Measurements from ENCODE around the gene ARSG.

GRCh38 chr17:68327823-68328557 lies 36.7 kb downstream of the ARSG start:
- TF ChIP-seq CTCF (IDR thresholded peaks at IDR 0.05) (peak in 2 of 6 experiments; percentile 7 to 16), POLR2A (IDR thresholded peaks at IDR 0.05) (no peak), POLR2AphosphoS5 (IDR thresholded peaks at IDR 0.05) (no peak)
